ENCODE results near the gene C7.

Gene C7

GRCh38 chr5:40986666-40987065 lies 77.4 kb downstream of the C7 start:
- ATAC-seq, result no peak
- TF ChIP-seq RARB (CRISPR knock-in tag; IDR thresholded peaks at IDR 0.05), result no peak
- TF ChIP-seq ISL1 (CRISPR knock-in tag; IDR thresholded peaks at IDR 0.05), result no peak
- no peak for TF ChIP-seq CSDC2 (CRISPR knock-in tag; IDR thresholded peaks at IDR 0.05)
- no peak for TF ChIP-seq PPARA (CRISPR knock-in tag; IDR thresholded peaks at IDR 0.05; ENCODE audit: borderline replicate concordance)
- TF ChIP-seq ZC3H10 (CRISPR knock-in tag; IDR thresholded peaks at IDR 0.05), result no peak
- TF ChIP-seq TCF4 (CRISPR knock-in tag; IDR thresholded peaks at IDR 0.05; ENCODE audit: borderline replicate concordance), result no peak
- TF ChIP-seq PATZ1 (CRISPR knock-in tag; IDR thresholded peaks at IDR 0.05; ENCODE audit: borderline replicate concordance), result no peak
- no peak for TF ChIP-seq CSRNP3 (CRISPR knock-in tag; IDR thresholded peaks at IDR 0.05)
- TF ChIP-seq, protein P1, sequence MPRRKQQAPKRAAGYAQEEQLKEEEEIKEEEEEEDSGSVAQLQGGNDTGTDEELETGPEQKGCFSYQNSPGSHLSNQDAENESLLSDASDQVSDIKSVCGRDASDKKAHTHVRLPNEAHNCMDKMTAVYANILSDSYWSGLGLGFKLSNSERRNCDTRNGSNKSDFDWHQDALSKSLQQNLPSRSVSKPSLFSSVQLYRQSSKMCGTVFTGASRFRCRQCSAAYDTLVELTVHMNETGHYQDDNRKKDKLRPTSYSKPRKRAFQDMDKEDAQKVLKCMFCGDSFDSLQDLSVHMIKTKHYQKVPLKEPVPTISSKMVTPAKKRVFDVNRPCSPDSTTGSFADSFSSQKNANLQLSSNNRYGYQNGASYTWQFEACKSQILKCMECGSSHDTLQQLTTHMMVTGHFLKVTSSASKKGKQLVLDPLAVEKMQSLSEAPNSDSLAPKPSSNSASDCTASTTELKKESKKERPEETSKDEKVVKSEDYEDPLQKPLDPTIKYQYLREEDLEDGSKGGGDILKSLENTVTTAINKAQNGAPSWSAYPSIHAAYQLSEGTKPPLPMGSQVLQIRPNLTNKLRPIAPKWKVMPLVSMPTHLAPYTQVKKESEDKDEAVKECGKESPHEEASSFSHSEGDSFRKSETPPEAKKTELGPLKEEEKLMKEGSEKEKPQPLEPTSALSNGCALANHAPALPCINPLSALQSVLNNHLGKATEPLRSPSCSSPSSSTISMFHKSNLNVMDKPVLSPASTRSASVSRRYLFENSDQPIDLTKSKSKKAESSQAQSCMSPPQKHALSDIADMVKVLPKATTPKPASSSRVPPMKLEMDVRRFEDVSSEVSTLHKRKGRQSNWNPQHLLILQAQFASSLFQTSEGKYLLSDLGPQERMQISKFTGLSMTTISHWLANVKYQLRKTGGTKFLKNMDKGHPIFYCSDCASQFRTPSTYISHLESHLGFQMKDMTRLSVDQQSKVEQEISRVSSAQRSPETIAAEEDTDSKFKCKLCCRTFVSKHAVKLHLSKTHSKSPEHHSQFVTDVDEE (CRISPR knock-in tag; IDR thresholded peaks at IDR 0.05), result no peak

- TF ChIP-seq ZFP3 (CRISPR knock-in tag; IDR thresholded peaks at IDR 0.05), result no peak
- no peak for ATAC-seq
Measured at GRCh38 chr5:40987349-40987748, 78.1 kb downstream of the C7 start.

DNA sequence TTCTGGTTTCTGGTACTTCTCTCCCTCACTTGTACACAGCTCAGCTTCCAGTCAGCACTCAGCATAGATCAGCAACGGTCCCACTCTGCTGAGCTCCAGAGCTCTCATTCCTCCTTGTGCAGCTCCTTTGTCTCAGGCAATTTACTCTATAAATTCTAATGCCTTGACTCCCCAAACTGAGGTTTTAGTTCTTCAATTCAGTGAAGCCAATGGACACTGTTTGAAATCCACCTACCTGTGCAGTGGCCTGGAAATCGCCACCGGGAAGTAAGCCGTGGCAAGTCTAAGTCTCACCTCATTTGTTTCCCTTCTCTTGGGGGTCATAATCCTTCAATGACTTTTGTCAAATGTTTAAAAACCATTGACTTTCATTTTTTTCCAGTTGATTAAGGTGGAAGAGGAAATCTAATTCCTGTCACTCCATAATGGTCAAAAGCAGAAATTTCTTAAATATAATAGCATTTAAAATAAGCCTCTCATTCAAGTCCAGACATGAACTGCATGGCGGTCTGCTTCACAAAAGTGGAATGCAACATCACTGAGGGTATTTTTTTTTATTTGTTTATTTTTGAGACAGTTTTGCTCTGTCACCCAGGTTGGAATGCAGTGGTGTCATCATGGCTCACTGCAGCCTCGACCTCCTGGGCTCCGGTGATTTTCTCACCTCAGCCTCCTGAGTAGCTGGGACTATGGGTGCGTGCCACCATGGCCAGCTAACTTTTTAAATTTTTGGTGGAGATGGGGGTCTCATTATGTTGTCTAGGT lies 79.6 kb downstream of the C7 start:
- TF ChIP-seq POU6F1 (CRISPR knock-in tag; IDR thresholded peaks at IDR 0.05; ENCODE audit: borderline replicate concordance, low read depth) (no peak), TOX (CRISPR knock-in tag; IDR thresholded peaks at IDR 0.05; ENCODE audit: borderline replicate concordance) (no peak)
- ATAC-seq, result no peak

GRCh38 chr5:40991168-40991980 lies 82.1 kb downstream of the C7 start:
- ATAC-seq, result no peak

DNA sequence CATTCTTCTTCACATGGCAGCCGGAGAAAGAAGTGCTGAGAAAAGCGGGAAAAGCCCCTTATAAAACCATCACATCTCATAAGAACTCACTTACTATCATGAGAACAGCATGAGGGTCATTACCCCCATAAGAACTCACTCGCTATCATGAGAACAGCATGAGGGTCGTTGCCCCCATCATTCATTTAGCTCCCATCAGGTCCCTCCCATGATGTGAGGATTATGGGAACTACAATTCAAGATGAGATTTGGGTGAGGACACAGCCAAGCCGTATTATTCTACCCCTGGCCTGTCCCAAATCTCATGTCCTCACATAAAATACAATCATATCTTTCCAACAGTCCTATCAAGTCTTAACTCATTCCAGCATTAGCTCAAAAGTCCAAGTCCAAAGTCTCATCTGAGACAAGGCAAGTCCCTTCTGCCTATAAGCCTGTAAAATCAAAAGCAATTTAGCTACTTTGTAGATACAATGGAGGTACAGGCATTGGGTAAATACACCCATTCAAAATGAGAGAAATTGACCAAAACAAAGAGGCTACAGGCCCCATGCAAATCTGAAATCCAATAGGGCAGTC lies 82.8 kb downstream of the C7 start:
- no peak for ATAC-seq
- no peak for TF ChIP-seq PPARA (CRISPR knock-in tag; IDR thresholded peaks at IDR 0.05; ENCODE audit: borderline replicate concordance)
- no peak for TF ChIP-seq ESRRG (CRISPR knock-in tag; IDR thresholded peaks at IDR 0.05)
- no peak for TF ChIP-seq TCF4 (CRISPR knock-in tag; IDR thresholded peaks at IDR 0.05; ENCODE audit: borderline replicate concordance)
- no peak for TF ChIP-seq RARB (CRISPR knock-in tag; IDR thresholded peaks at IDR 0.05)
- no peak for TF ChIP-seq POU6F1 (CRISPR knock-in tag; IDR thresholded peaks at IDR 0.05; ENCODE audit: borderline replicate concordance, low read depth)
- no peak for TF ChIP-seq ARNTL (CRISPR knock-in tag; IDR thresholded peaks at IDR 0.05; ENCODE audit: borderline replicate concordance, low read depth)
- no peak for TF ChIP-seq TOX (CRISPR knock-in tag; IDR thresholded peaks at IDR 0.05; ENCODE audit: borderline replicate concordance)
- TF ChIP-seq SNAI2 (CRISPR knock-in tag; IDR thresholded peaks at IDR 0.05), result no peak
- TF ChIP-seq, protein P1 (CRISPR knock-in tag; IDR thresholded peaks at IDR 0.05), result no peak
- no peak for TF ChIP-seq ISL1 (CRISPR knock-in tag; IDR thresholded peaks at IDR 0.05)
- TF ChIP-seq OSR1 (CRISPR knock-in tag; IDR thresholded peaks at IDR 0.05), result no peak

More at GRCh38 chr5:40991168-40991980, 82.1 kb downstream of the C7 start:
- TF ChIP-seq GLIS3 (CRISPR knock-in tag; IDR thresholded peaks at IDR 0.05), result no peak
